NCI-H1092 treated with DMSO at 0.1 percent for 48 hours (cell line): Measurements from ENCODE around the gene STXBP5L.
"Not testable (repeated sequence)": the region's sequence is repeated elsewhere in the genome, so short reads cannot be mapped to it uniquely, and the experiment has no call there.

Experiments
- DNase-seq: peaks from one replicate; lab custom pipeline; 2025; lab: John Stamatoyannopoulos, UW

The STXBP5L gene

DNA sequence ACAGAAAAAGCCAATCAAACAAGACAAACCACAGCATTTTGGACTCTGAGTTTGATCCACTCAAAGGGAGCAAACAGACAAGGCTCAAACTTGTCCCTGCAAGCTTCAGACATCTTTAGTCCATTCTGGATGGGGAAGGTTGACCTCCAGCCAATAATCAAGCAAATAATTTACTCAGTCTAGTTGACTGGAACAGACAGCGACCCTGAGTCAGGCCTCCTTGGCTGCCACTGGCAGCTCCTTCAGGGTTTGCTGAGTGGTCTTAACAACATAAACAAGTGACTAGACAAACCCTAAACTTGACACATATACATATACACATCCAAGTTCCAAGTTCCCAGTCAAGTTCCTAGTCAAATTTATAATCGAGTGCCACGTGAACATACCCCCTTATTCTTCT, 323.9 kb downstream of the STXBP5L start:
- no peak for DNase-seq

DNA sequence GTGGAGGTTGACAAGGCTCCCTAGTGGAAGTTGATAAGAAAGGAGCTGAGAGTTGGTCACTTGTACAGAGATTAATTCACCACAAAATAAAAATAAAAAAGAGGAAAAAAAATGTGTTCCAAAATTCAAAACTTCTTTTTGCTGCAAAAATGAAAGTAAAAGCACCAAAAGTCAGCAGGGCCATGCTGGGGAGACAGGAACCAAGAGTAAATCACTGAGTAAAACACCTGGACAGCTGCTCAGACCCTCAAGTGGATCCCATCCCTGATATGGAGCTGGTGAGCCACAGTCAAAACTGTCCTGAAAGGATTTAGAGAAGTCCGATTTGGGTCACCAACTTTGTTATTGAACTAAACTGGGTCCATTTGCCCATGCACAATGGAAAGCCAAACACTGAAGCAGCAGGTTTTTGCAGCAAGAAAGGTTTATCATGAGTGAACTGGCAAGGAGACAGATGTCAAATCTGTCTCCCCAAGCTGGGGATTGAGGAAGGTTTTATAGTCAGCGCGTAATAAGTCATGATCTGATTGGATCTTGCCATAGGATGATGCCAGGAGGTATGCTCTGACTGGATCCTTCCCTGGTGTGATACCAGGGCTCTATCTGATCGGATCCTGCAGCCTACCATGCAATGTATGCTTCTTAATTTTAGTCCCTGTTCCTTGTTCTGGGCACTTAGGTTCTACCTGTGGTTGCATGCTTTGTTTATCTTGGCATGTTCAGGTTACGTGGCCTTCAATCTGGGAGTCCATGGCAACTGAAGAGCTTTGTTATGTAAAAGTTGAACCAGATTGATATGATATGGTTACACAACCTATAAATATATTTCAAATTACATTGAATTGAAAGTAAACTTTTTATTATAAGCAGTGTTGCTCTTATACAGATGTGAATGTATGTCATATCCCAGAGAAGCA, 324.6 kb downstream of the STXBP5L start:
- no peak for DNase-seq

DNA sequence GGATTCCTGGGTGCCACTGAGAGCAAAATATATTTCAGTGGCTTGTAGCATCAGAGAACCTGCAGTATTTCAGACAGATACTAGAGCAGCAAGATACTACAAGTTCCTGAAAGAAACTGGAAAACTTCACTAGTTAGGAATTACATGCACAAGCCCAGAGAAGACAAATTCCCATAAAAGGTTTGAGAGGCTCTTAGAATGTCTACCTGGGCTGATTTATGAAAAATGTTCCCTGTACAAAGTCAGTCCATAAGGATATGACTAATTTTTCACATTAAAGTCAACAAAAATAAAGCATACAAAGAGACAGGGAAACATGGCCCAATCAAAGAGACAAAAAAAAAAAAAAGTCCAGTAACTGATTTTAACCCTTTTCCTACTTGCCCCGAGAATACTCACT, 335.2 kb downstream of the STXBP5L start:
- DNase-seq, result no peak

DNA sequence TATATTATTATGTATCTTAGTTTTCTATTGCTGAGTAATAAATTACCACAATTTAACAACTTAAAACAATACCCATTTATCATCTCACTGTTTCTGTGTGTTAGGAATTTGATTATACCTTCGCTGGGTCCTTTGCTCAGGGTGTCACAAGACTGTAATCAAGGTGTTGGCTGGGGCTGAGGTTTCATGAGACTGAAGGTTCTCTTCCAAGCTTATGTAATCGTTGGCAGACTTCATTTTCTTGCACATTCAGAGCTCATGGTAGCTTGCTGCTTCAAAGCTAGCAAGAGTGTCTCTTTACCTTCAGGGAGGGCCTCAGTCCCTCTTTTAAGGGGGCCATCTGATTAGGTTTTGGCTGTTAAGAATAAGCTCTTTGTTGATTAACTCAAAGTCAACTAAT, 344.7 kb downstream of the STXBP5L start:
- no peak for DNase-seq

DNA sequence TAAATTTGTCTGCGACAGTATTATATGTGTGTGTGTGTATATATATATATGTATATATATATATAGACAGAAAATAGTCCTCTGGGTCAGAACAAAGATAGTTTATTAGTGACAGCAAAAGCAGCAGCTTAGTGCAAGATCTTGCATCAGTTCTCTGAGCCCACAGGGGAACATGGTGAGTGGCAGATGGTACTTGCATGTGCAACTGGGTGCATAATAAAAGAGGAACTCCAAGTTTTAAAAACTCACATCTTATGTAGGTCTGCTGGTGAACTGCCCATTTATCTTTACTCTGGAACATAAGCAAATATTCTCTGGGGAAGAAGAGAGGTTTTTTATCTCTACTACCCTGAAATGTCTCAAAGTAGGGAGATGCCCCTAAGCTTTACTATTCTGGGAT, 361.4 kb downstream of the STXBP5L start:
- DNase-seq, result no peak

DNA sequence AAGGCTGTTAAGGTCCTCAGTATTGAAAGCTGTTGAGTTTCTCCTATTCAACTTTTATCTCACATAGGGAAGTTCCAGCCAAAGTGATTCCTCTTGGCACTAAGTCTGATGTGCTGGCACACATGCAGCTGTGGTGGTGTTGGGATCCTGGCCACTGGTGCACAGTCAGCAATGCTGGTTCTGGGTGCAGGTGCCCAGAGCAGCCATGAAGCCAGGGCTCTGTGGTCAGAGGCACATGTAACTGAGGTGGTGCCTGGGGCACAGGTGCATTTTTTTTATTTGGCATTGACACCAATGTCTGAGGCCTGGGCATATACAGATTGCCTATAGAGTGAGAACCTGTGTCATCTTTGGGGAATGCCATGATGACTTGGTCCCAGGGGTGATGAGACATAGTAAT, 366.4 kb downstream of the STXBP5L start:
- DNase-seq, result no peak

DNA sequence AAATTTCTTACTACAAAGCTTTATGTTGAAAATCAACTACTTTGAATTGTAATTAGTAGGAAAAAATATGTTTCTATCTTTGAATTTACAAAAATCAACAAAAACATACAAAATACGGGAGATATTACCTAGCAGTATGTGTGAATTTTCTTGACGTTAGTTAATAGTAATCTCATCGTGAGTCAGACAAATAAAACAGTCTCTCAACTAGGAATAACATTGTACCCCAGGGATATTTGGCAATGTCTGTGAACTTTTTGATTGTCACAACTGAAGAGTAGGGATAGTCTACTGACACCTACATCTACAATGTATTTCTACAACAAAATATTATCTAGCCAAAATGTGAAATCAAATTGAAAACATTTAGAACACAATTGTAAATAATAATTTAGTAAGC, 387.4 kb downstream of the STXBP5L start:
- DNase-seq, result no peak

DNA sequence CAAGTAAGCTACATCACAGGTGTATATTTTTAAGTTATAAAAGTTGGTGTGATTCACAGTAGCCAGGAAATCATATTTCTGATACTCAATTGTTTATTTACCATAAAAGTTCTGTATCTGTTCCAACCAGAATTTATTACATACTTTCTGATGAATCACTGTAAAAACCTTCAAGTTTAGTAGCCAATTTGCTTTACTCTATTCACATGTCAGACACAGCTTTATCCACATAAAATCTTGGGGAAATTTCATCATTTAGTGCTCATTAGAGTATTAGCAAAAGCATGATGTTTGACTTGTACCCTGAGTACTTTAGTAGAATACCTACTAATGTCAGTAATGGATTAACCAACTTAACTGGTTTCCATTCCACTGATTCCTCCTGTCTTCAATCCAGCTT, 388.0 kb downstream of the STXBP5L start:
- DNase-seq, result no peak

DNA sequence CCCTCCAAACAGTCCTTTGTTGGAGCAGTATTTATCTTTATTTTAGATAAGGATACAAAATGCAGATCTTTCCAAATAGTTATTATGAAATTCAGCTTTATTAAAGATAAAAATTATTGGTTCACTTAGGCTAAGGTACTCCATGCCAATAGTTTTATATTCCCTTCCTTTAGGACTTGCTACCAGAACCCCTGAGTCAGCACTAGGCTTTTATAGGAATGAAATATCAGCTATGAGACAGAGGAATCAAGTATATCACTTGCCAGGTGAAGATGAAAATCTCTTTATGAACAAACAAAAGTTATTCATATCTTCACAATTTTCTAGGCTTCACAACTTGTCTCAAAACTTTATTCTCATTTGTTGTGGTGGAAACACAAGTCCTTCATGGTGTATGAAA, 416.3 kb downstream of the STXBP5L start:
- DNase-seq, result no peak

DNA sequence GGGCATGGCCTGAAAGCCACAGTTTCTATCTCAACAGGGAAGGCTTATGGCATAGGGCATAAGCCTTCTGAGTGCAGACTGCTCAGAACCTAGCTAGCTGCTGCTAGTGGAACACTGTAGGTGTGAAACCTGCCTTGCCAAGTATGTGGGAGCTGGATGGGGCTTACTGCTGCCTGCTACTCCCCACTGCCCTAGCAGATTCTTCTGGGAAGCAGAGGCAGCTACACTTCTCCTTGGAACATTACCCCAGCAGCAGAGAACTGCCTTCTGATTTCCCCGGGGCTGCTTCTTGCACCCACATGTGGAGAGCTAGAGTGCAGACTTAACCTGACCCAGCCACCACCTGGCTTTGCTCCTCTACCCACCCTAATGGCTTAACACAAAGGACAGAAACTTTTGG, 422.1 kb downstream of the STXBP5L start:
- DNase-seq, result no peak

DNA sequence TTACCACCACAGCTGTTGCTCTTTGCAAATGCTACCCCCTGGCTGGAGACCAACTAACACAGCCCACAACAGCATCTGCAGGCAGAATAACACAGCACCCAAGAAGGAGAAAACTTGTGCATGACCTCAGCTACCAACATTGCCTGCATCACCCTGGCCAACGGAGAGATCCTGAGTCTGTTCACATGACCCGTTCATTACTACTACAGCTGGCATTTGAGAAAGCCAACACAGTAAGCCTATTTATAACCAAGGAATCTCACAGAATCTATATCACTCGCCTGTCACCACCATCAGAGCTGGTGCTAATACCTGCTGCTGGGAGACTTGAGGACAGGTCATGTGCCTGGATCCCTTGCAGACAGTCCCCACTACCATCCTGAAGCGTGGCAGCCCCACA, 422.6 kb downstream of the STXBP5L start:
- no peak for DNase-seq

DNA sequence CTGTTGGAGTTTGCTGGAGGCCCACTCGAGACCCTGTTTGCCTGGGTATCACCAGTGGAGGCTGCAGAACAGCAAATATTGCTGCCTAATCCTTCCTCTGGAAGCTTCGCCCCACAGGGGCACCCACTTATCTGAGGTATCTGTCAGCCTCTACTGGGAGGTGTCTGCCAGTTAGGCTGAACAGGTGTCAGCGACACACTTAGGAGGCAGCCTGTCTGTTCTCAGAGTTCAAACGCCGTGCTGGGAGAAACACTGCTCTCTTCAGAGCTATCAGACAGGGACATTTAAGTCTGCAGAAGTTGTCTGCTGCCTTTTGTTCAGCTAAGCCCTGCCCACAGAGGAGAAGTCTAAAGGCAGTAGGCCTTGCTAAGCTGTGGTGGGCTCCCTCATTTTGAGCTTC, 448.0 kb downstream of the STXBP5L start:
- DNase-seq, result not testable (repeated sequence)

DNA sequence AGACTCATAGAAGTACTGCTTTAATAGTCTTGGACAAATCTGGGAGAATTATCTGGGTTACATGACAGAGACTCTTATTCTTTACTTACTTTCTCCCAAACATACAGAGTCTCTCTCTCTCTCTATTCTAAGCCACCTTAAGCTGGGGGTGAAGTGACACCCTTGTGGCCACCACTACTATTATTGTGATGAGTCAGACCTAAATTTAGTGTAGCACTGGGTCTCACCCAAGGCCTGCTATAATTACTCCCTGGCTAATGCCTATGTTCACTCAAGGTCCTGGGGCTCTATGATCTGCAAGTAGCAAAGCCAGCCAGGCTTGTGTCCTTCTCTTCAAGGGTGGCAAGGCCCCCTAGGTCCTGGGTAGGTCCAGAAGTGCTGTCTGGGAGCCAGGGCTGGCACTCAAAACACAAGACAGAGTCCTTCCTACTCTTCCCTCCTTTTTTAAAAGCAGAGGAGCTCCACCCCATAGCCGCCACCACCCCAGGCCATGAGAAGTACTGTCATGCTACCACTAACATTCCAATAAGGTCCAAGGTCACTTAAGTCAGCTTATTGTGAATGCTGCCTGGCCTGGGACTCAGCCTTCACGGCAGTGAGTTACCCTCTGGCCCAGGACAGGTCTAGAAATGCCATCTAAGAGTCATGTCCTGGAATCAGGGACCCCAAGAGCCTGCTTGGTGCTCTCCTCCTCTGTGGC, 454.2 kb downstream of the STXBP5L start:
- no peak for DNase-seq

DNA sequence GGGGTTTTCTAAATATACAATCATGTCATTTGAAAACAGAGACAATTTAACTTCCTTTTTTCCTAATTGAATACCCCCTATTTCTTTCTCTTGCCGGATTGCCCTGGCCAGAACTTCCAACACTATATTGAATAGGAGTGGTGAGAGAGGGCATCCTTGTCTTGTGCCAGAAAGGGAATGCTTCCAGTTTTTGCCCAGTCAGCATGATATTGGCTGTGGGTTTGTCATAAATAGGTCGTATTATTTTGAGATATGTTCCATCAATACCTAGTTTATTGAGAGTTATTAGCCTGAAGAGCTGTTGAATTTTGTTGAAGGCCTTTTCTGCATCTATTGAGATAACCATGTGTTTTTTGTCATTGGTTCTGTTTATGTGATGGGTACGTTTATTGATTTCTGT, 480.3 kb downstream of the STXBP5L start:
- DNase-seq, result not testable (repeated sequence)

DNA sequence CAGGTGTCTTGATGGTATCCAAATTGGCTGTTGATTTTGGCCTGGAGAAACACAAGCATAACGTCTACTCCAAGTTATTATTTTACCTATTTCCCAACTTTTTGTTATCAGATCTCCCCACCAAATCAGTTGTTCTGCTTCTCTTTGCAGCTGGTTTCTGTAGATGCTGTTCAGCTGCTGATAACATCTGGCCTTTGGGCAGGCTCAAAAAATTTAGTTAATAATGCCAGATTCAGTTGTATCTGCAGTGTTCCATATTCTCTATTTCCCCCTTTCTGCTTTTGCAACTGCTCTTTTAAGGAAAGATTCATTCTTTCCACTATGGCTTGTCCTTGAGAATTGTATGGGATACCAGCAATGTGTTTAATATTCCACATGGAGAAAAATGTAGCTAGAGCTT, 488.0 kb downstream of the STXBP5L start:
- DNase-seq, result not testable (repeated sequence)

DNA sequence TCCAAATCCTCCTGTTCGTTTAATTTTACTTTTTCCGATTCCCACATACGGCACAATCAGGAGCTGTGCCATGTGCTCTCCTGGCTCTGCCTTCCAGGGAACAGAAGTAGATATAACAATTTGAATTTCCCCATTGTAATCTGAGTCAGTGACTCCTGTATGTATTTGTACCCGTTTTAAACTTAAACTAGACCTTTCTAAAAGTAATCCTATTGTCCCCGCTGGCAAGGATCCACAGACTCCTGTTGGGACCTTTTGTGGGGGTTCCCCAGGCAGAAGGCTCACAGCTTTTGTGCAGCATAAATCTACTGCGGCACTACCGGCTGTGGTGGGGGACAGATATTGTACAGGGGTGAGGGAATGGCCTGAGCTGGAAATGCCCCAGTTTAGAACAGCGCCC, 490.0 kb downstream of the STXBP5L start:
- DNase-seq, result not testable (repeated sequence)

DNA sequence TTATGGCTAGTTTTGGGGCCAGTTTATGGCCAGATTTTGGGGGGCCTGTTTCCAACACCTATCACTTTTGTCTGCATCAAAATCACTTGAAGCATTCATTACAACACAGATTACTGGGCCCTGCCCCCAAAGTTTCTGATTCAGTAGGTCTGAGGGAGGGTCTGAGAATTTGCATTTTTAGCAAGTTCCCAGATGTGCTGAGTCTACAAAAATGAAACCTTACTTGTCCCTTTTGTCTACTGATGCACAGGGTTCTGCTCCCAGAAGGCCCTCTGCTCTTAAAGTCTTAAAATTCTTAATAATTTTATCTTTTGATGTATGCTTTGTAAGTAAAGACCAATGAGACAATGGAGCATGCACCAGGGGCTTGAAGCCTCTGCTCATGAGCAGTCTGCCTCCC, 491.8 kb downstream of the STXBP5L start:
- DNase-seq, result no peak

DNA sequence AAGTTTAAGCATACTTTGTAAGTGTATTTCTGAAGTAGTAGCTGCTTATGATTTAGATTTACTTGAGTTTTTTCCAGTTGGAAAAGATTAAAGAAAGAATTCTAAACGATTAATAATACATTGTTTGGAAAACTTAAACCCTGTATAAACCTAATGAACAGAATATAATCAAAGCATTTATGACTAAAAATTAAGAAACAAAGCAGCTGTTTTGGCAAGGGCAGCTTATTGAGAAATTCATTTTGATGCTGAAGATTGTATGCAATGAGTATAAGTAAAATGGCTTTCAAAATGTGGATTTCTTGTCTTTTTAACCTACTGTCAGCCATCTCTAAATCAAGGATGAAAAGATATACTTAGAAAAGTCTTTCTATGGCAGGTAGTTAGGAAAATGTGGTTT, 497.6 kb downstream of the STXBP5L start:
- no peak for DNase-seq

DNA sequence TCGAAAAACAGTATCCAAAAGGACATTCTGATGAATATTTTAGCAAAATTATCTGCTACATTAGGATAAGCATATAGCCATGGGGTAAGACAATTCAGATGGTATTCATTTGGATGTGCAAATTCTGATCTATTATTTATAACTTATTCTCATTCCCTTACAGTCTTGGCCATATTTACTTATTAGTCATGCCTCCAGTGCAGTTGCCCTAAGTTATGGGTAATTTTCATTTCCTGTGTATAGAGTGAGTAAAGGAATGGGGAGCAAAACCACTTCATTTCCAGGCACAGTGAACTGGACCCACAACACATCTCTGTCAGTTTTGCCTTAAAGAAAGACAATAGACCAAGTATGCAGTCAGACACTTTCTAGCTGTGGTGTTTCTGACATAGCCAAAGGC, 503.5 kb downstream of the STXBP5L start:
- no peak for DNase-seq

DNA sequence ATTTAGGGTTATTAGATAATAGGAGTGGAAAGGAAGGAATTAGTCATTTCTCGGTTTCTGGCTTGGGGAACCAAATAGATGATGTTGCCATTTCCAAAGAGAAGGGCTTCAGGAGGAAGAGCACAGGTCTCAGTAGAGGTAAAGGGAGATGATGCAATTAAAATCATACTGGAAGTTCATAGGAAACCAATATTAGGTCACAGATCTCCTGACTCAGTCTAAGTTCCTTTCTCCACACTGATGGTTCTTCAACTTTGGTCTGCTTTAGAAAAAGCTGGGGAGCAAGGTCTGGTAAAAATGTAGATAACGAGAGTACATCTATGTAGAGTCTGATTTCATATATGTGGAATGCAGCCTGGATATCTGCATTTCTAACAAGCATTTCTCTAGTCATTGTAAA, 506.9 kb downstream of the STXBP5L start:
- no peak for DNase-seq

DNA sequence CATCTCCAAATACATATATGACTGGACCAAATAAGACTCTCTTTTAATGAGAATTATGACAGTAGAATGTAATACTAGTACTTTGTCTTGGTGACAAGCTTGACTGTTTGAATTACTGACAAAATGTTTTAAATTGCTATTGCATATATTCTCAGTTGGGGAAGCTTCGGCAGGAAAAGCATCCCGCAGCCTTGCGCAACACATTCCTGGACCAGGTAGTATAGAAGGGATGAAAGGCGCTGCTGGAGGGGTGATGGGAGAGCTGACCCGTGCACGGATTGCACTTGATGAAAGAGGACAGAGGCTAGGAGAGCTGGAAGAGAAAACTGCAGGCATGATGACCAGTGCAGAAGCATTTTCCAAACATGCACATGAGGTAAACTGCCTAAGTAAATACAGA, 510.2 kb downstream of the STXBP5L start:
- no peak for DNase-seq

DNA sequence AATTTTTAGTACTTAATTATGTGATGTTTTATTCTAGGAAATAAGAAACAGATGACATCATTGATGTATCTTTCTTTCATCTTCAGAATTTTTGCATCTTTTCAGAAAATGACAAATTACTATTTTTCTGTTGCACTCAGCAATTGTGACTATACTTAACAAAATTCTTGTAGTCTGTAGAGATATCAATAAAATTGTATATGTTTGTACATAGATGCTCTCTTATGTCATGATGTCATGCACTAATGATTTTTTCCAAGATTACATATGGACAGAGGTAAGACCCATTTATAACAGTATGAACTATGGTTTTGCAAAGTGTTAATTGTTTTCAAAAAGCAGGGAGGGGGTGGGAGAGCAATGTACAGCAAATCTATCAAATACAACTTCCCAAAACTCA, 516.5 kb downstream of the STXBP5L start:
- DNase-seq, result no peak

DNA sequence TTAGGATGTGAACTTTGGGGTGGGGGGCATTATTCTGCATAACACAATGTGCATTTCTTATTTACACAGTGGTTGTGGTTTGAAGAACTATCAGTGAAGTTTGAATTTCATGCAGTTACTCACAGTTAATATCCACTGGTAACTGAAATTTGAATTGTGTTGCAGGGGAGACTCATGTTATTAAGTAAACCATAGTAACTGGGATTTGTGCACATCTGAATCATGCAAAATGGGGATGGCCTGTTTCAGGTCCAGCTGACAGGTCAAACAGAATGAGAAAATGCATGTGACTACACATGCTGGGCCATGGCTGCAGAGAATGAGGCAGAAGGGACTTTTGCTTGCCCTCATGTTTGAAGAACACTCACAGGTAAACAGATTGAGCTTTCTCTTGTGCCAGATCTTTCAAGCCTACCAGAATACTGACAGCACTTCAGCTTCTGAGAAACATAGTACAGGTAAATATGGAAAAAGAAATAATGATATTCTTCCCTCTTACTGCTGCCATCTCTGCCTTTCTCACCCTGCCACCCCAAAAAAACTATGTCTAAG, 522.7 kb downstream of the STXBP5L start:
- no peak for DNase-seq
